Heart left ventricle (tissue), 13 donors: ENCODE measurements around the gene GTSE1.

Experiments used
- POLR2A ChIP-seq, 2 donors: fragments of 450-650 bp; IDR thresholded peaks; one replicate each; pipeline ENCODE4 v1.6.1; 2017; ENCODE audit warnings: antibody characterized with exemption in 2 of 2, mild to moderate bottlenecking in 2 of 2, moderate library complexity in 2 of 2
- TF ChIP-seq, protein P1 (sequence below), 12 donors: fragments of 200-600 bp; sonication (generic) in 4 of 12; IDR thresholded peaks; one replicate each; pipeline versions ENCODE4 v1.5.0 to v1.8.0; 2018 to 2022; ENCODE audit warnings: antibody characterized with exemption in 12 of 12, mild to moderate bottlenecking in 5 of 12
- donor health status: ischemic (EF 13 %, LVEDD 7.1; RV severe dilation, severe dysfunction).
- donor health status: DM: no; HTN: yes; CAD: no.
- donor health status: DM: no; HTN: no; CAD: no.
- donor health status: ischemic (EF 25% LVEDD 6.9; RV normal size, moderate dysfunction).
- donor health status: ischemic (EF 25% LVEDD 5.7; RV mildly dilated, moderate dysfunction).
- donor health status: ischemic (EF 35%, LVEDD 5.7; RV mildly dilated, moderate dysfunction).
- donor health status: nonischemic (EF 11% LVEDD 7.7; RV severe dilation, severe dysfunction).
- donor health status: DM: yes; HTN: yes; CAD: no.
- donor health status: PGD.
- donor health status: ischemic (EF 29% LVEDD 5.4; RV normal size, mild dysfunction).
- donor health status: nonischemic (EF 23%, LVEDD 6.1; RV moderate dilation, normal function).

DNA sequence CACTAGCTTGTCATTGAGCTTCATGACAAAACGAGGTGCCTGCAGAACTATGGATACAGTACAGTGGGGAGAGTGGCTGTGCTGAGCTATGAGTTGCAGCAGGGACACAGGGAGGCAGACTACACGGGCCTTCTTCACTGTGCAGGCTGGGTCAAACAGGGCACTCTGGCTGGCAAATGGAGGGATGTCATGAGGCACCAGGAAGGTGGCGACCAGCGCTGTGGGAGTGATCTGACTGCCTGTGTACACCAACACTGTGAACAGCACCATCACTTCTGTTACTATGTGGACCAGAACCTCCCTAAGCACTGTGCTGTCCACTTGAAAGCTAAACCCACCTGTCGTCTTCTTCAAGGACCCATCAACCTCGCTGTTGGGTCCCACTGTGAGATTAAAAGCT is 36.6 kb upstream of the GTSE1 start:
- TF ChIP-seq, protein P1, sequence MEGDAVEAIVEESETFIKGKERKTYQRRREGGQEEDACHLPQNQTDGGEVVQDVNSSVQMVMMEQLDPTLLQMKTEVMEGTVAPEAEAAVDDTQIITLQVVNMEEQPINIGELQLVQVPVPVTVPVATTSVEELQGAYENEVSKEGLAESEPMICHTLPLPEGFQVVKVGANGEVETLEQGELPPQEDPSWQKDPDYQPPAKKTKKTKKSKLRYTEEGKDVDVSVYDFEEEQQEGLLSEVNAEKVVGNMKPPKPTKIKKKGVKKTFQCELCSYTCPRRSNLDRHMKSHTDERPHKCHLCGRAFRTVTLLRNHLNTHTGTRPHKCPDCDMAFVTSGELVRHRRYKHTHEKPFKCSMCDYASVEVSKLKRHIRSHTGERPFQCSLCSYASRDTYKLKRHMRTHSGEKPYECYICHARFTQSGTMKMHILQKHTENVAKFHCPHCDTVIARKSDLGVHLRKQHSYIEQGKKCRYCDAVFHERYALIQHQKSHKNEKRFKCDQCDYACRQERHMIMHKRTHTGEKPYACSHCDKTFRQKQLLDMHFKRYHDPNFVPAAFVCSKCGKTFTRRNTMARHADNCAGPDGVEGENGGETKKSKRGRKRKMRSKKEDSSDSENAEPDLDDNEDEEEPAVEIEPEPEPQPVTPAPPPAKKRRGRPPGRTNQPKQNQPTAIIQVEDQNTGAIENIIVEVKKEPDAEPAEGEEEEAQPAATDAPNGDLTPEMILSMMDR (IDR thresholded peaks at IDR 0.05): no peak
- no peak for TF ChIP-seq POLR2A (IDR thresholded peaks at IDR 0.05)
